Left lung (tissue), 10 donors: ENCODE data around the gene EIF4E1B. TPM values are rescaled to one million over a fixed set of nuclear protein-coding genes. Genes with fewer than 3 reads are reported as not detected.

ENCODE experiments used
- ATAC-seq: fragments of 200-7000 bp; cut with Tn5 transposase; one replicate; pipeline ENCODE4 v1.9.1; 2020; ENCODE audit warnings: moderate library complexity
- DNase-seq, 4 donors: peaks; one replicate each; pipeline ENCODE4 v3.0.0-alpha.2; 2013 to 2020
- H3K27ac ChIP-seq, 2 donors: fragments of 200-600 bp; sonication (generic) in 1 of 2; one replicate each; pipeline versions ENCODE4 v1.5.0 to v1.8.0; 2020 to 2021
- H3K27me3 ChIP-seq, 2 donors: fragments of 200-600 bp; sonication (generic) in 1 of 2; one replicate each; pipeline versions ENCODE4 v1.5.0 to v1.8.0; 2020 to 2021
- H3K36me3 ChIP-seq, 2 donors: fragments of 200-600 bp; sonication (generic) in 1 of 2; one replicate each; pipeline versions ENCODE4 v1.5.0 to v1.8.0; 2020 to 2021
- H3K4me1 ChIP-seq, 2 donors: fragments of 200-600 bp; one replicate each; pipeline ENCODE4 v1.8.0; 2021
- H3K4me3 ChIP-seq, 2 donors: fragments of 200-600 bp; sonication (generic) in 1 of 2; one replicate each; pipeline versions ENCODE4 v1.5.0 to v1.8.0; 2020 to 2021; ENCODE audit warnings: mild to moderate bottlenecking in 1 of 2
- H3K9me3 ChIP-seq, 2 donors: fragments of 200-600 bp; sonication (generic) in 1 of 2; one replicate each; pipeline versions ENCODE4 v1.5.0 to v1.8.0; 2020 to 2021
- CTCF ChIP-seq, 2 donors: fragments of 200-600 bp; sonication (generic) in 1 of 2; IDR thresholded peaks; one replicate each; pipeline versions ENCODE4 v1.5.0 to v1.8.0; 2021; ENCODE audit warnings: antibody characterized with exemption in 2 of 2
- intact Hi-C, 2 donors: fragments of 100-400 bp; cut with DNase I; formaldehyde crosslinking; loops; one replicate each; pipeline versions ENCODE4 v1.11.2 to v1.14.2; 2022
- polyA plus RNA-seq, 6 donors: library from polyadenylated mRNA; unstranded; fragments of 120-200 nt; gene quantifications; one replicate each; pipeline ENCODE4 v1.2.1, GENCODE V29; 2013; ENCODE audit not compliant: insufficient read length in 6 of 6
- total RNA-seq, 2 donors: library from RNA; stranded (reverse); fragmentation: NEBNext Ultra II Directional; extraction: Animal tissue kit (Norgen Biotek cat#: 25700); gene quantifications; one replicate each; pipeline ENCODE4 v1.2.1, GENCODE V29; 2021
- donor health status: DM: no; HTN: yes; CAD: no.
- donor health status: DM: no; HTN: no; CAD: no.

The EIF4E1B gene
- total and polyA plus RNA-seq, 8 donors: 0.07 to 0.10 (median 0.08) TPM; not detected in 5

GRCh38 chr5:176671890-176672747 is 41.6 kb downstream of the EIF4E1B start:
- ATAC-seq: no peak

DNA sequence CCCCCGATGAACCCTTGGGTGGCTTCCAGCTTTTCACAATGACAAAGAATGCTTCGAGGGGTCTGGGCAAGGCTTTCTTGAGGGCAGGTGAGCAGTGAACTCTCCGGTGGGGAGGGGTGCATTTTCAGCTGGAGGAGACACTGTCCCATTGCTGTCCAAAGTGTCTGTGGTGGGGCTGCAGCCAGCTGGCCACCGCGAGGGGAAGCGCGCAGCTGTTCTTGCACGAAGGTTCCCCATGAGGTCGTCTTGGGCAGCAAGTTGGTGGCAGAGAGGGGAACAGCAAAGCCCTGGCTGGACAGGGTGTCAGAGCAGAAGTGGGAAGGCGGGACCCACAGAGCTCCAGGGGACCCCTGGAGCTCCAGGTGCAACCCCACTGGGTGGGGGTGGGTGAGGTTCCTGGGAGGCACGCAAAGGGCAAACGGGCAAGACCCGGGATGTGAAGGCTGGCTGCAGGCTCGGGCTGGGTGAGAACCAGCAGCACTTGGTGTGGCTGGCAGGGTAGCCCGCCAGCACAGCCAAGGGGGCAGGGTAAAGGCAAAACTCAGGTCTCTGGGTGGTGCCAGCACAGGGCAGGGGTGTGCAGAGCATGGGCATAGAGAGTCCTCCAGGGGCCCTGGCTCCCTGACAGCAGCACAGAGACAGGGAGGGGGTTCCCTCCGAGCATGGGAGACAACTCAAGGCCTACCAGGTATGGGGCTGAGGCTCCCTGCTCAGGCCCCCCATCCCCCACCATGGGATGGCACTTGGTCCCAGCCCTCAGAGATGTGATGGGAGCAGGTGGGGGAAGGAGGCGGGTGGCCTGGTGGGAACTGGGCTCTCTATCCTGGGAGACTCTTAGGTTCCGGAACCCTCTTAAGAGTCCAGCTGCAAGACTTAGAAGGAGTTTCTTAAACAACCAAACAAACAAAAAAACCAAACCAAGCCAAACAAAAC is 43.4 kb downstream of the EIF4E1B start:
- TF ChIP-seq CTCF (IDR thresholded peaks at IDR 0.05): no peak
- no peak for DNase-seq
- H3K9me3 ChIP-seq: no peaks in the 10 kb centered on the region
- H3K4me1 ChIP-seq: no peaks in the 10 kb centered on the region
- ATAC-seq: no peak
- intact Hi-C loops: no loop called here
- H3K4me3 ChIP-seq: no peak overlapping the region
- no peak overlapping the region for H3K27ac ChIP-seq
- H3K27me3 ChIP-seq: peaks cover under 1 to 61% of the 10 kb centered on the region in 2 donors
- H3K36me3 ChIP-seq: no peaks in the 10 kb centered on the region

More at GRCh38 chr5:176671890-176672747, 41.6 kb downstream of the EIF4E1B start:
- H3K4me1 ChIP-seq: no peaks in the 10 kb centered on the region
- H3K27ac ChIP-seq: no peak overlapping the region
- no peak overlapping the region for H3K4me3 ChIP-seq
- no peak for TF ChIP-seq CTCF (IDR thresholded peaks at IDR 0.05)
- no peak for DNase-seq
- H3K27me3 ChIP-seq: peaks cover 0 to 64% of the 10 kb centered on the region in 2 donors
- no peaks in the 10 kb centered on the region for H3K36me3 ChIP-seq
- no peaks in the 10 kb centered on the region for H3K9me3 ChIP-seq
- intact Hi-C loops: no loop called here

DNA sequence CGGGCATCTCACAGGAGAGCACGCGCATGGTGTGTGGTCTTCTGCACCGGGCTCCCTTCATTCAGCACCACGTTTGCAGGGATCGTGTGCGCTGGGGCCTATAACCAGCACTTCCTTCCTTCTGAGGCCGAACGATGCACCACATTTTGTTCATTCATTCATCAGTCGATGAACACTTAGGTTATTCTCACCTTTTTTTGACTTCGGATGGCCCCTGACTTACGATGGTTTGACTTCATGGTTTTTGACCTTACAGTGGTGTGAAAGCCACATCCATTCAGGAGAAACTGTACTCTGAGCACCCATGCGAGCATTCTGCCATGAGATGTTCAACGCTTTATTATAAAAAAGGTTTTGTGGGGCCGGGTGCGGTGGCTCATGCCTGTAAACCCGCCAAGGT is 44.3 kb downstream of the EIF4E1B start:
- DNase-seq (no peak), ATAC-seq (no peak)
- intact Hi-C loops: no loop called here
- H3K4me3 ChIP-seq: no peak overlapping the region
- no peak for TF ChIP-seq CTCF (IDR thresholded peaks at IDR 0.05)
- no peaks in the 10 kb centered on the region for H3K4me1 ChIP-seq
- H3K9me3 ChIP-seq: no peaks in the 10 kb centered on the region
- no peak overlapping the region for H3K27ac ChIP-seq
- peaks cover 9 to 63% of the 10 kb centered on the region in 2 donors for H3K27me3 ChIP-seq
- no peaks in the 10 kb centered on the region for H3K36me3 ChIP-seq

DNA sequence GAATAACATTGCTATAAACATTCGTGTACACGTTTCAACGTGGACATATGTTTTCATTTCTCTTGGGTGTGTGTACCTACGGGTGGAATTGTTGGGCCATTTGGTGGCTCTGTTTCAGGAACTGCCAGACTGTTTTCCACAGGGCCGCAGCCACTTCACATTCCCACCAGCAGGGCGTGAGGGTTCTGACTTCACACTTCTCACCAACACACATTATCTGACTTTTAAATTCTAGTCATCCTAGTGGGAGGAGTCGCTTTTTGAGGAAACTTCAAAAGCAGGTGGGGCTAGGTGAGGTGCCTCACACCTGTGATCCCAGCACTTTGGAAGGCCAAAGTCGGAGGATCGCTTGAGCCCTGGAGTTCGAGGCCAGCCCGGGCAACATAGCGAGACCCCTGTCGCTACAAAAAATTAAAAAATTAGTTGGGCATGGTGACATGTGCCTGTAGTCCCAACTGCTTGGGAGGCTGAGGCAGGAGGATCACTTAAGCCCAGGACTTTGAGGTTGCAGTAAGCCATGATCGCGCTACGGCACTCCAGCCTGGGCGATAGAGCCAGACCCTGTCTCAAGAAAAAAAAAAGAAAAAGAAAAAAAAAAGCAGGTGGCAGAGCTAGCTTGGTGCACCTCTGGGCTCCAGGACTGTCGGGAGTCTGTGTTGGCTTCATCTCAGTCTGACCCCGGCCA is 45.3 kb downstream of the EIF4E1B start:
- no peak for DNase-seq
- no peaks in the 10 kb centered on the region for H3K9me3 ChIP-seq
- no peak overlapping the region for H3K4me3 ChIP-seq
- H3K27me3 ChIP-seq: peaks cover 20 to 63% of the 10 kb centered on the region in 2 donors
- intact Hi-C loops: no loop called here
- H3K27ac ChIP-seq: no peak overlapping the region
- TF ChIP-seq CTCF (IDR thresholded peaks at IDR 0.05): no peak
- no peaks in the 10 kb centered on the region for H3K36me3 ChIP-seq
- H3K4me1 ChIP-seq: no peaks in the 10 kb centered on the region
- no peak for ATAC-seq
